Chondrocyte (in vitro differentiated cells): ENCODE data around the gene KLHL17. TPM values are rescaled to one million over a fixed set of nuclear protein-coding genes. Genes with fewer than 3 reads are reported as not detected.
A peak's percentile ranks its signal among the peaks of the same experiment; 100 is the strongest.
"Not testable (repeated sequence)": the region's sequence is repeated elsewhere in the genome, so short reads cannot be mapped to it uniquely, and the experiment has no call there.

Experiments
- DNase-seq: peaks from one replicate; pipeline ENCODE4 v3.0.0; 2021; ENCODE audit warnings: mixed read lengths, low spot score
- H3K27ac Mint-ChIP-seq: one replicate; pipeline ENCODE4 v1.8.0; 2021; ENCODE audit warnings: mild to moderate bottlenecking, moderate library complexity, mixed read lengths; ENCODE audit not compliant: unreplicated experiment
- H3K27me3 Mint-ChIP-seq: 2 replicates; pipeline ENCODE4 v1.8.0; 2021; ENCODE audit warnings: low read depth, mixed read lengths
- H3K36me3 Mint-ChIP-seq: 2 replicates; pipeline ENCODE4 v1.8.0; 2021; ENCODE audit warnings: low read depth, mixed read lengths
- H3K4me1 Mint-ChIP-seq: 2 replicates; pipeline ENCODE4 v1.8.0; 2021; ENCODE audit warnings: low read depth, mild to moderate bottlenecking, mixed read lengths
- H3K4me3 Mint-ChIP-seq: one replicate; pipeline ENCODE4 v1.8.0; 2021; ENCODE audit warnings: mild to moderate bottlenecking, moderate library complexity, mixed read lengths; ENCODE audit not compliant: unreplicated experiment
- H3K9me3 Mint-ChIP-seq: 2 replicates; pipeline ENCODE4 v1.8.0; 2021; ENCODE audit warnings: low read depth, mixed read lengths
- total RNA-seq: library from RNA; stranded (reverse); gene quantifications from 3 replicates; pipeline ENCODE4 v1.2.1, GENCODE V29; 2021
- TF ChIP-seq, protein P1 (sequence below): fragments of 200-600 bp; sonication (generic); IDR thresholded peaks from 2 replicates; pipeline ENCODE4 v1.5.0; 2021; ENCODE audit warnings: antibody characterized with exemption, mild to moderate bottlenecking, moderate library complexity

The KLHL17 gene
- total RNA-seq, 1 donor from 2014 or later, result 19.1 TPM

- no peak for DNase-seq
- TF ChIP-seq, protein P1, sequence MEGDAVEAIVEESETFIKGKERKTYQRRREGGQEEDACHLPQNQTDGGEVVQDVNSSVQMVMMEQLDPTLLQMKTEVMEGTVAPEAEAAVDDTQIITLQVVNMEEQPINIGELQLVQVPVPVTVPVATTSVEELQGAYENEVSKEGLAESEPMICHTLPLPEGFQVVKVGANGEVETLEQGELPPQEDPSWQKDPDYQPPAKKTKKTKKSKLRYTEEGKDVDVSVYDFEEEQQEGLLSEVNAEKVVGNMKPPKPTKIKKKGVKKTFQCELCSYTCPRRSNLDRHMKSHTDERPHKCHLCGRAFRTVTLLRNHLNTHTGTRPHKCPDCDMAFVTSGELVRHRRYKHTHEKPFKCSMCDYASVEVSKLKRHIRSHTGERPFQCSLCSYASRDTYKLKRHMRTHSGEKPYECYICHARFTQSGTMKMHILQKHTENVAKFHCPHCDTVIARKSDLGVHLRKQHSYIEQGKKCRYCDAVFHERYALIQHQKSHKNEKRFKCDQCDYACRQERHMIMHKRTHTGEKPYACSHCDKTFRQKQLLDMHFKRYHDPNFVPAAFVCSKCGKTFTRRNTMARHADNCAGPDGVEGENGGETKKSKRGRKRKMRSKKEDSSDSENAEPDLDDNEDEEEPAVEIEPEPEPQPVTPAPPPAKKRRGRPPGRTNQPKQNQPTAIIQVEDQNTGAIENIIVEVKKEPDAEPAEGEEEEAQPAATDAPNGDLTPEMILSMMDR, result no peak
- Mint-ChIP-seq H3K27ac (no peak overlapping the region), H3K9me3 (no peaks in the 10 kb centered on the region), H3K27me3 (no peaks in the 10 kb centered on the region), H3K4me1 (peaks cover 21% of the 10 kb centered on the region), H3K4me3 (no peak overlapping the region), H3K36me3 (peaks cover 7% of the 10 kb centered on the region)
Measured at GRCh38 chr1:1006305-1007159, 46.1 kb downstream of the KLHL17 start.

GRCh38 chr1:1010131-1010530 is 49.7 kb downstream of the KLHL17 start:
- H3K9me3 Mint-ChIP-seq, H3K36me3 Mint-ChIP-seq, H3K4me3 Mint-ChIP-seq, H3K27ac Mint-ChIP-seq, DNase-seq, H3K27me3 Mint-ChIP-seq: not testable (repeated sequence)
- H3K4me1 Mint-ChIP-seq, result peaks cover 30% of the 10 kb centered on the region

DNA sequence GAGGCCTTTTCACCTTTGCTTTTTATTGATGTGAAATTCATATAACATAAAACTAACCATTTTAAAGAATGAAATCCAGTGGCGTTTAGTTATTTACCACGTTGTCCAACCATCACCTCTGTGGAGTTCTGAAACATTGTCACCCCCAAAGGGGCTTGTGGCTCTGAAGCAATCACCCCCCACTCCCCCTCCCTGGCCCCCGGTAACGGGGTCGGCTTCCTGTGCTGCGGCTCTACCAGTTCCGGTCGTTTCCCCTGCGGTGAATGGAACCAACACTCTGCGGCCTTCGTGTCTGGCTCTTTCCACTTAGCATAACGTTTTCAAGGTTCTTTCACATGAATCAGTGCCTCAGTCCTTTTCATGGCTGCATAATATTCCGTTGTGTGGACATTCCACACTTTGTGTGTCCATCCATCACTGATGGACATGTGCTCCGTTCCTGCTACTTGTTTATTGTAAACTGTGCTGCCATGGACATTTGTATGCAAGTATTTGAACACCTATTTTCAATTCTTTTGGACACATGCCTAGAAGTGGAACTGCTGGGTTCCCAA is 51.1 kb downstream of the KLHL17 start:
- peaks cover 22% of the 10 kb centered on the region for H3K4me1 Mint-ChIP-seq
- no peaks in the 10 kb centered on the region for H3K27me3 Mint-ChIP-seq
- DNase-seq, result no peak
- TF ChIP-seq, protein P1, result no peak
- no peak overlapping the region for H3K27ac Mint-ChIP-seq
- no peak overlapping the region for H3K4me3 Mint-ChIP-seq
- no peaks in the 10 kb centered on the region for H3K9me3 Mint-ChIP-seq
- H3K36me3 Mint-ChIP-seq, result peaks cover 3% of the 10 kb centered on the region

- peak overlapping the region; percentile 86 for H3K4me3 Mint-ChIP-seq
- not testable (repeated sequence) for DNase-seq
- H3K27ac Mint-ChIP-seq, result peak overlapping the region; percentile 96
Measured at GRCh38 chr1:1012736-1013104, 52.3 kb downstream of the KLHL17 start.

GRCh38 chr1:1013105-1013921 is 52.9 kb downstream of the KLHL17 start, which contains the start of gene ISG15:
Gene ISG15, plus strand, starts transcription at chr1:1013497. Its CDS starts 77 bp downstream, at chr1:1013574.
- Mint-ChIP-seq H3K4me1 (peaks cover 22% of the 10 kb centered on the region), H3K36me3 (peaks cover 2% of the 10 kb centered on the region), H3K27ac (peak within 1 kb of the TSS; percentile 96), H3K27me3 (no peaks in the 10 kb centered on the region), H3K9me3 (no peaks in the 10 kb centered on the region), H3K4me3 (peak within 1 kb of the TSS; percentile 86)
- no peak for DNase-seq
- TF ChIP-seq, protein P1, result no peak

More at GRCh38 chr1:1012736-1013104, 52.3 kb downstream of the KLHL17 start:
- H3K36me3 Mint-ChIP-seq, H3K9me3 Mint-ChIP-seq, H3K27me3 Mint-ChIP-seq: not testable (repeated sequence)
- H3K4me1 Mint-ChIP-seq, result peaks cover 22% of the 10 kb centered on the region
